HG03064 (cell line): Measurements from ENCODE around the gene ZNF565.
"Not testable (repeated sequence)": the region's sequence is repeated elsewhere in the genome, so short reads cannot be mapped to it uniquely, and the experiment has no call there.

ENCODE experiments used
- ATAC-seq: cut with Tn5 transposase; IDR thresholded peaks from one replicate; pipeline ENCODE4 v1.9.1; 2021; ENCODE audit warnings: low read depth; ENCODE audit not compliant: unreplicated experiment

ZNF565 gene

GRCh38 chr19:36214386-36215275, at the start of gene ZNF565, which contains the start of gene ZNF146:
Gene ZNF565, minus strand, starts transcription at chr19:36214665. Its CDS starts 12,680 bp downstream, at chr19:36201985.
Gene ZNF146, plus strand, starts transcription at chr19:36215106. Its CDS starts 21,335 bp downstream, at chr19:36236441.
- ATAC-seq: peak; percentile 85

DNA sequence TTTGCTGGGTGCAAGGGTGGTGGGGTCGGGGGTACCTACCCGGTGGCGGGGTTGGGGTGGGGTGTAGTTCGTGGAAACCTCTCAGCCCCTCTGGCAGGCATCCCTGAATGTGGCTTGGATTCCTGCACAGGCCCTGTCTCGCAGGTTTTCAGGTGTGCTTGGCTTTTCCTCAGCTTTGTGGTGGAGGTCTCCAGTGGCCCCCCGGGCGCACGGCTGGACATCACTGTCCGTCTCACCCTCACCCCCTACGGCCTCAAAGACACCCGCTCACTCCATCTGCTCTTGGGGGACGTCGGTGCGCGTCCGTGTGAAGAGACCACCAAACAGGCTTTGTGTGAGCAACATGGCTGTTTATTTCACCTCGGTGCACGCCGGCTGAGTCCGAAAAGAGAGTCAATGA, 44.7 kb upstream of the ZNF565 start:
- ATAC-seq: no peak

- no peak for ATAC-seq
Measured at GRCh38 chr19:36258028-36258875, 43.8 kb upstream of the ZNF565 start.

- ATAC-seq: no peak
Measured at GRCh38 chr19:36257520-36257876, 43.0 kb upstream of the ZNF565 start.

DNA sequence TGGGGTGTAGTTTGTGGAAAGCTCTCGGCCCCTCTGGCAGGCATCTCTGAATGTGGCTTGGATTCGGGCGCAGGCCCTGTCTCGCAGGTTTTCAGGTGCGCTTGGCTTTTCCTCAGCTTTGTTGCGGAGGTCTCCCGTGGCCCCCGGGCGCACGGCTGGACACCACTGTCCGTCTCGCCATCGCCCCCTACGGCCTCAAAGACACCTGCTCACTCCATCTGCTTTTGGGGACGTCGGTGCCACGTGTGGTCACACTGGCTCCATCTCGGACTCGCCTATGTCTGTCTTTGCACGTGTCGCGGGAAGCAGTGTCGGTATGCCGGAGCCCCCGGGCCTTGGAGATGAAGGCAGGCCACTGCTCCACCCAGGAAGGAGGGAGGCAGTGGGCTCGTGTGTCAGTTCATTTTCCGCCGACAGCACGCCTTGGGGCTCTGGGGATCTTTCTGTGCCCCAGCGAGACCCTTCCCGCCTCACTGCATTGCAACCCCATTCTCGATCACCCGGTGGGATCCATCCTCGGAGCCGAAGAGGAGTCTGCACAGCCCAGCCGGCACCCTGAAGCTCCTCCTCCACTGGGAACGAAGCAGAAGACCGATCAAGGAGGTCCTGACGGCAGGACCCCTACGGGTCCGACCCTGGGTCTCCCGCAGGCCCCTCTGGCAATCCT, 42.5 kb upstream of the ZNF565 start:
- no peak for ATAC-seq

DNA sequence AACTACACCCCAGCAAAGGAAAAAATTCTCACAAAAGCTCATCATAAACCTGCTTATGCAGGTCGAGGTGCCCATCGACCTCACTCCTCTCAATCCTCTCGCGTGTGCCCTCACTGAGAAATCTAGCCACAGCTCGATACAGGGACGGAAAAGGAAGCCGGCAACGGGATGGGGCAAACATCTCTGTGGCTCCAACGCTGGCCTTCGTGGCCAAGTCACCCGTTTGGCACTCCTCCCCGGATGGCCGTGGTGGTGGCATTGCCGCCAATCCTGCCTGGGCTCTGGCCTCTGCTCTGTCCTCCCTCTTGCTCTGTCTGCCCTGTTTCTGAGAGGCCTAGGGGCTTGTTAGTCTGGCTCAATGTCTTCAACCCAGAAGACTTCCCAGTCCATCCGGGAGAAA, 41.6 kb upstream of the ZNF565 start:
- ATAC-seq: no peak

DNA sequence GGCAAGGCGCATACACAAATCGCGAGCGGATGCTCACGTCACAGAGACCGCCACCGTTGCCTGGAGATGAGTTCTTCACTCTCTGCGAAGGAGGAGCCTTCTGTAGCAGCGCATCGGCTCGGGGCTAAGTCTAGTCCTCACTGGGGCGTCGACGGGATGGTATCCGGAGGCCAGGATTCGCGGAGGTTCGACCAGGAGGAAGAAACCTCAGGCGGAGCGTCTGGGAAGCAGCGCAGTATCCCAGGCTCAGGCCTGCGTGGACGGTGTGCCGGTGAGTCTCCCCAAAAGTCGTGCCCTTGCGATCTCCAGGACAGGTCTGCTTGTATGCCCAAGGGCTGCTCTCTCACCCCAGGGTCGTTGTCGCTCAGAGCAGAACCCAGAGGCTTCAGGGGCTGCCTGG, 40.9 kb upstream of the ZNF565 start:
- no peak for ATAC-seq

- ATAC-seq: no peak
Measured at GRCh38 chr19:36254848-36255247, 40.4 kb upstream of the ZNF565 start.

DNA sequence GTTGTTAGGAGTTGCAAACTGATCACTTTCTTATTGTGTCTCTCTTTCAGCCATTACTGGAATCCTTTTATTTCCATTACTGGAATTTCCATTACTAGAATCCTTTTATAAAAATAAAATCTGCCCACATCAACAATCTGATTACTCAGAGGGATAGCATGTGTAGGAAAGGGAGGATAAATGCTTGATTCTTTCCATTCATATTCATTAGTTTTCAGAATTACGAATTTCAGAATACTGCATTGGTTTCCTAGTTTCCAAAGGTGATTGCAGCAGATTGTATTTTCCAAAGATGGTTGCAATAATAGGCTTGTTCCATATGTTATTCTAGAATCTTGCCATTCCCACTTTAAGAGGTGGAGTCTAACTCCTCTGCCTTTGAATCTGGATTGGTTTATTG, 37.6 kb upstream of the ZNF565 start:
- ATAC-seq: no peak

- no peak for ATAC-seq
Measured at GRCh38 chr19:36246006-36246481, 31.6 kb upstream of the ZNF565 start.

DNA sequence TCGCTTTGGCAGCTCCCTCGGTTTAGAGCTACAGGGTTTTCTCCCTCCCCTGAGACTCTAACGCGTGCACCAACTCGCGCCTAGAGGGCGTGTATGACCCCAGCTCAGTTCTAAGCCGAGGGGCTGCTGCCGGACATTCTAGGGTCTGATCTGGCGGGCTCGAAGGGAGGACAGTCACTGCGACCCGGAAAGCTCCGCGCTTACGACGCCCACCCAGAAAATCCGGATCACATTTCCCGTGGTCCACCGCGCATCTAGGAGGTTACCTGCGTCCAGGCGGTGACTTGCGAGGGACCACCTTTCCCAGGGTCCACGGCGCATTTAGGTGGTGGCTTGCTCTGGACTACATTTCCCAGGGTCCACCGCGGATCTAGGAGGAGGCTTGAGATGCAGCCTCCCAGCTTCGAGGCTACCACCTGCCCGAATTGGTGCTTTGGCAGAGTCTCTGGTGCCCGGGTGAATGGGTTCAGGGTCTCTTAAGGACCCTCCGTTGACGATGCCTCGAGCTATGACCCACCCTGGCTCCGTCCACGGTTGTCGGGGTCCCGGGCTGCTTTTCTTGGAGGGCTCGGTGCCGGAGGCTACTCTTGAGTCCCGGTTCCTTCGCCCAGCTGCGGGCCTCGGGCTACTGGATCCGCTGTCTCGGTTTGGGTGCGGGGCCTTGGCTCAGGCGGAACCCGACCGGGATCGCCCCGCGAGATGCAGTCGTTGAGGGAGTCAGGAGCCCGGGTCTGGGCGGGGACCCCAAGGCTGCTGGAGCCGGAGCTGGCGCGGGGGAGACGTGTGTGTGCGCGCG, 30.9 kb upstream of the ZNF565 start:
- ATAC-seq: no peak

DNA sequence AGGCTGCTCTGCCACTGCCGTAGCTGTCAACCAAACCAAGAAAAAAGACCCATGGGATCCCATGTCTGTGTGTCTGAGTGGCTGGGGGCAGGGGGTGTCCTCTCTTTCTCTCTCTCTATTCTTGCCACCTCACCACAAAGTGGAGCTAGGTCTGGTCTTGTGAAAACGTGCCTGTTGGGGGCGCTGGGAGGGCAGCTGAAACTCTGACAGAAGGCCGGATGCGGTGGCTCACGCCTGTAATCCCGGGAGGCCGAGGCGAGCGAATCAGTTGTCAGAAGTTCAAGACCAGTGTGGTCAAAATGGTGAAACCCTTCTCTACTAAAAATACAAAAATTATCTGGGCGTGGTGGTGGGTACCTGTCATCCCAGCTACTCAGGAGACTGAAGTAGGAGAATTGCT, 29.6 kb upstream of the ZNF565 start:
- ATAC-seq: no peak

DNA sequence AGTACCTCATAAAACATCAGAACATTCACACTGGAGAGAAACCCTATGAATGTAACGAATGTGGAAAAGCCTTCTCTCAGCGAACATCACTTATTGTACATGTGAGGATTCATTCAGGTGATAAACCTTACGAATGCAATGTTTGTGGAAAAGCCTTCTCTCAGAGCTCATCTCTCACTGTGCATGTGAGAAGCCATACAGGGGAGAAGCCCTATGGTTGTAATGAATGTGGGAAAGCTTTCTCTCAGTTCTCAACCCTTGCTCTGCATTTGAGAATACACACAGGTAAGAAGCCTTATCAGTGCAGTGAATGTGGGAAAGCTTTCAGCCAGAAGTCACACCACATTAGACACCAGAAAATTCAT, 22.5 kb upstream of the ZNF565 start:
- no peak for ATAC-seq

- ATAC-seq: no peak
Measured at GRCh38 chr19:36236304-36236945, 22.0 kb upstream of the ZNF565 start.

- not testable (repeated sequence) for ATAC-seq
Measured at GRCh38 chr19:36233626-36234025, 19.2 kb upstream of the ZNF565 start.

DNA sequence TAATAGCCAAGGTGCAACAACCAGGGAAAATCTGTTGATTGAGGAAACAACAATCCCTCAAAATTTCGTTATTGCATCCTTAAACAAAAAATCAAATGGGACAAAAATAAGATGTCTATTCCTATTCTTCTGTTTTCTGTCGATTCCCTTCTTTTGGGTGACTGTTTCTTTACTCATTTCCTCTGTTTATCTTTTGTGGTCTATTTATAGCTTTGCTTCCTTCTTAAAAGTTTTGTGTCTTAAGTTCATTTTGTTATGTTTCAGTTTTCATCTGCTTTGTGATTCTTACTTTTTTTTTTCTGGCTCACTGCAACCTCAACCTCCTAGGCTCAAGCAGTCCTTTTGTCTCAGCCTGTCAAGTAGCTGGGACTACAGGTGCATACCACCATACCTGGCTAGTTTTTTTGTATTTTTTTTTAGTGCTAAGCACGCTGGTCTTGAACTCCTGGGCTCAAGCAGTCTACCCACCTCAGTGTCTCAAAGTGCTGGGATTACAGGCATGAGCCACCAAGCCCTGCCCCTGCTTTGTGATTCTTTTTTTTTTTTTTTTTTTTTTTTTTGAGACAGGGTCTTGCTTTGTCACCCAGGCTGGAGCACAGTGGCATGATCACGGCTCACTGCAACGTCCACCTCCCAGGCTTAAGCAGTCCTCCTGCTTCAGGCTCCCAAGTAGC, 10.9 kb upstream of the ZNF565 start:
- no peak for ATAC-seq

GRCh38 chr19:36222503-36222902, 8.0 kb upstream of the ZNF565 start:
- no peak for ATAC-seq

DNA sequence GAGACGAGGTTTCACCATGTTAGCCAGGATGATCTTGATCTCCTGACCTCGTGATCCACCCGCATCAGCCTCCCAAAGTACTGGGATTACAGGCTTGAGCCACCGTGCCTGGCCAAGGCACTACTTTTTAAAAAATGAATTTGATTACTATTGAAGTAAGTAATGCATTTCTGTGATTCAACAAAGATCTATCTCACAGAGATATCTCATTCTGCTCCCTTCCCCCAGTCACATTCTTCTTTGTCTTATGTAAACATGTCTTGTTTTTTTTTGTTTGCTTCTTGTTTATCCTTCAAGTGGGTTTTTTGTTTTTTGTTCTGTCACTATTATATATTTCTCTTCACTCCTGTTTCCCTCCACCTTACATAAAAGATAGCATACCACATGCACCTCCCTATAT, 7.0 kb upstream of the ZNF565 start:
- no peak for ATAC-seq
